HG03159 (cell line): ENCODE measurements around the gene KXD1.
A peak's percentile ranks its signal among the peaks of the same experiment; 100 is the strongest.
"Not testable (repeated sequence)": the region's sequence is repeated elsewhere in the genome, so short reads cannot be mapped to it uniquely, and the experiment has no call there.

Source experiments
- ATAC-seq: cut with Tn5 transposase; IDR thresholded peaks from one replicate; pipeline ENCODE4 v1.9.1; 2021; ENCODE audit warnings: mild to moderate bottlenecking, moderate library complexity; ENCODE audit not compliant: unreplicated experiment

KXD1 gene

GRCh38 chr19:18576383-18576782 is 18.7 kb downstream of the KXD1 start:
- no peak for ATAC-seq

GRCh38 chr19:18577365-18577914 is 19.8 kb downstream of the KXD1 start:
- ATAC-seq: no peak

GRCh38 chr19:18580311-18580710 is 22.6 kb downstream of the KXD1 start:
- ATAC-seq: no peak

GRCh38 chr19:18586306-18586705 is 28.6 kb downstream of the KXD1 start:
- ATAC-seq: no peak

- ATAC-seq: no peak
These were observed 29.9 kb downstream of the KXD1 start for GRCh38 chr19:18587561-18587960.

GRCh38 chr19:18587962-18588610 is 30.4 kb downstream of the KXD1 start:
- peak; percentile 7 for ATAC-seq

- ATAC-seq: peak; percentile 70
These were observed 31.1 kb downstream of the KXD1 start, which contains the start of gene REX1BD for GRCh38 chr19:18588611-18589379. REX1BD (plus strand) TSS chr19:18588798; CDS start chr19:18588802, 4 bp downstream.

GRCh38 chr19:18589380-18590272 is 32.0 kb downstream of the KXD1 start:
- peak; percentile 29 for ATAC-seq

GRCh38 chr19:18590273-18591272 is 32.9 kb downstream of the KXD1 start:
- ATAC-seq: no peak

GRCh38 chr19:18591735-18592385 is 34.2 kb downstream of the KXD1 start:
- ATAC-seq: no peak

GRCh38 chr19:18592732-18593131 is 35.1 kb downstream of the KXD1 start:
- ATAC-seq: not testable (repeated sequence)

- no peak for ATAC-seq
These were observed 35.9 kb downstream of the KXD1 start for GRCh38 chr19:18593367-18594095.

- no peak for ATAC-seq
These were observed 36.6 kb downstream of the KXD1 start for GRCh38 chr19:18594096-18594823.

- no peak for ATAC-seq
These were observed 37.2 kb downstream of the KXD1 start for GRCh38 chr19:18594824-18595373.

- ATAC-seq: no peak
These were observed 37.8 kb downstream of the KXD1 start for GRCh38 chr19:18595475-18595874.

GRCh38 chr19:18596752-18597157 is 39.1 kb downstream of the KXD1 start:
- no peak for ATAC-seq

GRCh38 chr19:18597809-18598660 is 40.4 kb downstream of the KXD1 start:
- no peak for ATAC-seq
